PC-9 (cell line): ENCODE measurements around the gene SPOCK3. TPM values are rescaled to one million over a fixed set of nuclear protein-coding genes. Genes with fewer than 3 reads are reported as not detected.

Experiments
- BruUV-seq: library from RNA; stranded (reverse); fragments of 400-500 nt; replicated peaks from 2 replicates; lab custom pipeline; 2021; lab: Mats Ljungman, UMichigan
- CTCF ChIA-PET: fragments of 300-600 bp; sonication (Branson Sonifier 250); formaldehyde crosslinking; loops from one replicate; lab custom pipeline; 2022; ENCODE audit warnings: antibody characterized with exemption; lab: Charles Lee
- POLR2A ChIA-PET: fragments of 300-600 bp; sonication (Branson Sonifier 250); formaldehyde crosslinking; loops from one replicate; lab custom pipeline; 2022; ENCODE audit warnings: antibody characterized with exemption; ENCODE audit not compliant: unreplicated experiment; lab: Charles Lee
- DNase-seq, 2 experiments: peaks; one replicate each; pipeline versions ENCODE4 v3.0.0 to v3.0.0-alpha.2; 2015 to 2022; ENCODE audit warnings: mixed read lengths in 1 of 2
- H2AFZ ChIP-seq: fragments of 200-600 bp; sonication (generic); 2 replicates; pipeline ENCODE4 v1.8.1; 2017; ENCODE audit warnings: antibody characterized with exemption
- H3F3A ChIP-seq: fragments of 200-600 bp; sonication (generic); 2 replicates; pipeline ENCODE4 v1.8.1; 2017; ENCODE audit warnings: antibody characterized with exemption, mild to moderate bottlenecking, low read depth; ENCODE audit not compliant: insufficient read depth
- H3K27ac ChIP-seq: fragments of 200-600 bp; sonication (generic); 2 replicates; pipeline ENCODE4 v1.6.1; 2016; ENCODE audit warnings: mixed run types
- H3K27me3 ChIP-seq: fragments of 200-600 bp; sonication (generic); 2 replicates; pipeline ENCODE4 v1.6.1; 2016; ENCODE audit warnings: low read depth, mixed run types; ENCODE audit not compliant: insufficient read depth
- H3K36me3 ChIP-seq: fragments of 200-600 bp; sonication (generic); 2 replicates; pipeline ENCODE4 v1.6.1; 2016; ENCODE audit warnings: low read depth, mixed run types
- H3K4me1 ChIP-seq: fragments of 200-600 bp; sonication (generic); replicated peaks from 2 replicates; pipeline ENCODE4 v1.6.1; 2016; ENCODE audit warnings: mixed run types; ENCODE audit not compliant: insufficient read depth
- H3K4me2 ChIP-seq: fragments of 200-600 bp; sonication (generic); 2 replicates; pipeline ENCODE4 v1.6.1; 2017; ENCODE audit warnings: mixed run types
- H3K4me3 ChIP-seq: fragments of 200-600 bp; sonication (generic); 2 replicates; pipeline ENCODE4 v1.6.1; 2016; ENCODE audit warnings: mixed run types
- H3K79me2 ChIP-seq: fragments of 200-600 bp; sonication (generic); 2 replicates; pipeline ENCODE4 v1.6.1; 2017; ENCODE audit warnings: low read depth, mixed run types
- H3K9me2 ChIP-seq: fragments of 200-600 bp; sonication (generic); 2 replicates; pipeline ENCODE4 v1.8.1; 2017; ENCODE audit warnings: mild to moderate bottlenecking; ENCODE audit not compliant: insufficient read depth
- H3K9me3 ChIP-seq: fragments of 200-600 bp; sonication (generic); 2 replicates; pipeline ENCODE4 v1.8.1; 2016; ENCODE audit warnings: low read depth; ENCODE audit not compliant: insufficient read depth
- H4K20me1 ChIP-seq: fragments of 200-600 bp; sonication (generic); 2 replicates; pipeline ENCODE4 v1.8.1; 2017; ENCODE audit not compliant: insufficient read depth
- CTCF ChIP-seq: fragments of 200-600 bp; sonication (generic); conservative IDR thresholded peaks from 2 replicates; pipeline ENCODE4 v1.6.1; 2017; ENCODE audit warnings: mixed run types, antibody characterized with exemption, mild to moderate bottlenecking, moderate library complexity
- EZH2 ChIP-seq: fragments of 200-600 bp; sonication (generic); IDR thresholded peaks from 2 replicates; pipeline ENCODE4 v1.8.0; 2017; ENCODE audit warnings: antibody characterized with exemption, low read depth
- intact Hi-C: fragments of 100-400 bp; cut with micrococcal nuclease; formaldehyde crosslinking; loops from one replicate; pipeline ENCODE4 v1.10.0; 2022; ENCODE audit not compliant: unreplicated experiment
- total RNA-seq: library from RNA; stranded (reverse); gene quantifications from 2 replicates; pipeline ENCODE4 v1.2.3, GENCODE V29; 2021

Gene SPOCK3
- total RNA-seq, 1 experiment from 2014 or later = not detected

- no peak overlapping the region for H3K4me2 ChIP-seq
- no peaks in the 10 kb centered on the region for H3K27me3 ChIP-seq
- H3K36me3 ChIP-seq = no peaks in the 10 kb centered on the region
- H3F3A ChIP-seq = no peaks in the 10 kb centered on the region
- intact Hi-C loops = no loop called here
- TF ChIP-seq CTCF (no peak), EZH2 (no peak)
- H3K79me2 ChIP-seq = no peaks in the 10 kb centered on the region
- no peaks in the 10 kb centered on the region for H4K20me1 ChIP-seq
- BruUV-seq = no TSS peak
- no peaks in the 10 kb centered on the region for H3K9me3 ChIP-seq
- H2AFZ ChIP-seq = no peak overlapping the region
- ChIA-PET POLR2A (no interaction called here), CTCF (no interaction called here)
- H3K9me2 ChIP-seq = no peaks in the 10 kb centered on the region
- H3K27ac ChIP-seq = no peak overlapping the region
- no peaks in the 10 kb centered on the region for H3K4me1 ChIP-seq
- no peak for DNase-seq
- H3K4me3 ChIP-seq = no peak overlapping the region
Observed at GRCh38 chr4:166816890-166817289, 417.4 kb downstream of the SPOCK3 start.

GRCh38 chr4:166808380-166808779 is 425.9 kb downstream of the SPOCK3 start:
- ChIA-PET POLR2A (no interaction called here), CTCF (interaction anchor here (0.7 kb wide), 1 partner anchor 183 kb away, joined by 5 read pairs; no protein-coding TSS in a partner anchor)
- Histone ChIP-seq H3K4me1 (no peaks in the 10 kb centered on the region), H3K27ac (no peak overlapping the region), H3K9me2 (no peaks in the 10 kb centered on the region), H2AFZ (no peak overlapping the region), H4K20me1 (no peaks in the 10 kb centered on the region), H3K4me2 (no peak overlapping the region), H3K36me3 (no peaks in the 10 kb centered on the region), H3K9me3 (no peaks in the 10 kb centered on the region), H3K4me3 (no peak overlapping the region), H3F3A (no peaks in the 10 kb centered on the region), H3K27me3 (no peaks in the 10 kb centered on the region), H3K79me2 (no peaks in the 10 kb centered on the region)
- TF ChIP-seq CTCF = no peak
- no peak for TF ChIP-seq EZH2
- BruUV-seq = no TSS peak
- intact Hi-C loops = no loop called here
- DNase-seq = no peak

GRCh38 chr4:166802346-166802745 is 431.9 kb downstream of the SPOCK3 start:
- intact Hi-C loops = no loop called here
- no peak overlapping the region for H3K4me2 ChIP-seq
- H3K36me3 ChIP-seq = no peaks in the 10 kb centered on the region
- ChIA-PET POLR2A (no interaction called here), CTCF (no interaction called here)
- BruUV-seq = no TSS peak
- no peaks in the 10 kb centered on the region for H3K27me3 ChIP-seq
- no peaks in the 10 kb centered on the region for H3K79me2 ChIP-seq
- no peaks in the 10 kb centered on the region for H3K4me1 ChIP-seq
- no peak for DNase-seq
- no peaks in the 10 kb centered on the region for H3F3A ChIP-seq
- no peak overlapping the region for H2AFZ ChIP-seq
- TF ChIP-seq CTCF (no peak), EZH2 (no peak)
- no peaks in the 10 kb centered on the region for H3K9me3 ChIP-seq
- no peaks in the 10 kb centered on the region for H4K20me1 ChIP-seq
- H3K9me2 ChIP-seq = no peaks in the 10 kb centered on the region
- H3K27ac ChIP-seq = no peak overlapping the region
- no peak overlapping the region for H3K4me3 ChIP-seq
